Ishikawa (cell line): ENCODE measurements around the gene SGCD.

Experiments
- CEBPB ChIP-seq: IDR thresholded peaks from 2 replicates; pipeline ENCODE4 v1.6.1; 2012
- CREB1 ChIP-seq: IDR thresholded peaks from 2 replicates; pipeline ENCODE4 v1.6.1; 2012; ENCODE audit warnings: low read depth
- EGR1 ChIP-seq: IDR thresholded peaks from 2 replicates; pipeline ENCODE4 v1.6.1; 2012
- EP300 ChIP-seq: IDR thresholded peaks from 2 replicates; pipeline ENCODE4 v1.6.1; 2012; ENCODE audit warnings: borderline replicate concordance
- FOXM1 ChIP-seq: IDR thresholded peaks from 2 replicates; pipeline ENCODE4 v1.6.1; 2012; ENCODE audit warnings: low read depth, borderline replicate concordance
- NFIC ChIP-seq: IDR thresholded peaks from 2 replicates; pipeline ENCODE4 v1.6.1; 2012
- RAD21 ChIP-seq: IDR thresholded peaks from 2 replicates; pipeline ENCODE4 v1.6.1; 2012; ENCODE audit warnings: low read depth
- TAF1 ChIP-seq: IDR thresholded peaks from 2 replicates; pipeline ENCODE4 v1.6.1; 2012; ENCODE audit warnings: low read depth, mild to moderate bottlenecking
- TCF12 ChIP-seq: IDR thresholded peaks from 2 replicates; pipeline ENCODE4 v1.6.1; 2012; ENCODE audit warnings: low read depth
- TEAD4 ChIP-seq: IDR thresholded peaks from 2 replicates; pipeline ENCODE4 v1.6.1; 2012
- YY1 ChIP-seq: IDR thresholded peaks from 2 replicates; pipeline ENCODE4 v1.6.1; 2012; ENCODE audit warnings: low read depth
- ZBTB7A ChIP-seq: IDR thresholded peaks from 2 replicates; pipeline ENCODE4 v1.6.1; 2012; ENCODE audit warnings: low read depth
- TF ChIP-seq, protein P1 (sequence below): IDR thresholded peaks from 2 replicates; pipeline ENCODE4 v1.6.1; 2012
- TF ChIP-seq, protein P2 (sequence below): IDR thresholded peaks from 2 replicates; pipeline ENCODE4 v1.6.1; 2012
- TF ChIP-seq, protein P3 (sequence below): IDR thresholded peaks from 2 replicates; pipeline ENCODE4 v1.6.1; 2012; ENCODE audit warnings: low read depth, mild to moderate bottlenecking

Gene SGCD

DNA sequence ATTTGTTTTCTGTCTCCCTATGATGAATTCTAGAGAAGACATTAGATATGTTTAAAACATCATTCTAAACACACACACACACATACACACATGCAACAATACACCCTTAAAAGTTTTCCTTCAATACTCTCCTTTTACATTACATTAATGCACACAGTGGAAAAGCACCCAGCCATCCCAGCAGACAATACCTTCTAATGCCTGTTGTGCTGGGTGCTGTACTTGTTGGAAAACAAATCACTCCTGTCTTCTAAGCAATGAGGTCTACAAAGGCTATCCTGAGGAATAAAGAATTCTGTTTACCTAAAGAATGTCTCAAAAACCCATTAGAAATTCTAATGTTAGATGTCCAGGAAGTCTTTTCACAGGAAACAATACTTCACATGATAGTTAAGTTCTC lies 264.0 kb downstream of the SGCD start:
- TF ChIP-seq RAD21 (no peak), CEBPB (no peak), EP300 (no peak), FOXM1 (no peak), ZBTB7A (no peak), CREB1 (no peak), TEAD4 (no peak), TAF1 (no peak), NFIC (no peak)
- TF ChIP-seq, protein P1, sequence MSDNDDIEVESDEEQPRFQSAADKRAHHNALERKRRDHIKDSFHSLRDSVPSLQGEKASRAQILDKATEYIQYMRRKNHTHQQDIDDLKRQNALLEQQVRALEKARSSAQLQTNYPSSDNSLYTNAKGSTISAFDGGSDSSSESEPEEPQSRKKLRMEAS = no peak
- TF ChIP-seq, protein P2, sequence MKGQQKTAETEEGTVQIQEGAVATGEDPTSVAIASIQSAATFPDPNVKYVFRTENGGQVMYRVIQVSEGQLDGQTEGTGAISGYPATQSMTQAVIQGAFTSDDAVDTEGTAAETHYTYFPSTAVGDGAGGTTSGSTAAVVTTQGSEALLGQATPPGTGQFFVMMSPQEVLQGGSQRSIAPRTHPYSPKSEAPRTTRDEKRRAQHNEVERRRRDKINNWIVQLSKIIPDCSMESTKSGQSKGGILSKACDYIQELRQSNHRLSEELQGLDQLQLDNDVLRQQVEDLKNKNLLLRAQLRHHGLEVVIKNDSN = no peak
- TF ChIP-seq, protein P3, sequence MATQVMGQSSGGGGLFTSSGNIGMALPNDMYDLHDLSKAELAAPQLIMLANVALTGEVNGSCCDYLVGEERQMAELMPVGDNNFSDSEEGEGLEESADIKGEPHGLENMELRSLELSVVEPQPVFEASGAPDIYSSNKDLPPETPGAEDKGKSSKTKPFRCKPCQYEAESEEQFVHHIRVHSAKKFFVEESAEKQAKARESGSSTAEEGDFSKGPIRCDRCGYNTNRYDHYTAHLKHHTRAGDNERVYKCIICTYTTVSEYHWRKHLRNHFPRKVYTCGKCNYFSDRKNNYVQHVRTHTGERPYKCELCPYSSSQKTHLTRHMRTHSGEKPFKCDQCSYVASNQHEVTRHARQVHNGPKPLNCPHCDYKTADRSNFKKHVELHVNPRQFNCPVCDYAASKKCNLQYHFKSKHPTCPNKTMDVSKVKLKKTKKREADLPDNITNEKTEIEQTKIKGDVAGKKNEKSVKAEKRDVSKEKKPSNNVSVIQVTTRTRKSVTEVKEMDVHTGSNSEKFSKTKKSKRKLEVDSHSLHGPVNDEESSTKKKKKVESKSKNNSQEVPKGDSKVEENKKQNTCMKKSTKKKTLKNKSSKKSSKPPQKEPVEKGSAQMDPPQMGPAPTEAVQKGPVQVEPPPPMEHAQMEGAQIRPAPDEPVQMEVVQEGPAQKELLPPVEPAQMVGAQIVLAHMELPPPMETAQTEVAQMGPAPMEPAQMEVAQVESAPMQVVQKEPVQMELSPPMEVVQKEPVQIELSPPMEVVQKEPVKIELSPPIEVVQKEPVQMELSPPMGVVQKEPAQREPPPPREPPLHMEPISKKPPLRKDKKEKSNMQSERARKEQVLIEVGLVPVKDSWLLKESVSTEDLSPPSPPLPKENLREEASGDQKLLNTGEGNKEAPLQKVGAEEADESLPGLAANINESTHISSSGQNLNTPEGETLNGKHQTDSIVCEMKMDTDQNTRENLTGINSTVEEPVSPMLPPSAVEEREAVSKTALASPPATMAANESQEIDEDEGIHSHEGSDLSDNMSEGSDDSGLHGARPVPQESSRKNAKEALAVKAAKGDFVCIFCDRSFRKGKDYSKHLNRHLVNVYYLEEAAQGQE = no peak

DNA sequence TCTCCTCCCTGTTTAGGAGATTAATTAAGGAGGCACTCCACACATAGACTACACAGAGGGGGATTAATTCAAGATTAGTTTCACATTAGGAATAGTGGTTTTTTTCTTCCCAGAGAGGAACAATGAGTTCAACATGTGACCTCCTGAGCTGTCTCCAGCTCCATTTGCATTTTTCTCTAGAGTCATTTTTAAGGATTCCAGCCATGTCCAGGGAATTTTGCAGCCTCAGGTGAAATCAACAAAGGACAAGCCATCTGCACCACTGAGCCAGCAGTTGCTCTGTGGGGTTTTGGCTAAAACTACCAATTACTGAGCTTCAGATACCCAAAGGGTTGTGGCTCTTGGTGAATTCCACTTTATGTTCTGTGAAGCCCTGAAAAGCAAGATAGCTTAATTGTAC lies 264.7 kb downstream of the SGCD start:
- TF ChIP-seq, protein P2 = no peak
- TF ChIP-seq ZBTB7A (no peak), CREB1 (no peak), YY1 (no peak), EGR1 (no peak), NFIC (no peak), EP300 (no peak), CEBPB (no peak), FOXM1 (no peak), TEAD4 (no peak), TCF12 (no peak)
- TF ChIP-seq, protein P3 = no peak
- TF ChIP-seq, protein P1 = no peak

DNA sequence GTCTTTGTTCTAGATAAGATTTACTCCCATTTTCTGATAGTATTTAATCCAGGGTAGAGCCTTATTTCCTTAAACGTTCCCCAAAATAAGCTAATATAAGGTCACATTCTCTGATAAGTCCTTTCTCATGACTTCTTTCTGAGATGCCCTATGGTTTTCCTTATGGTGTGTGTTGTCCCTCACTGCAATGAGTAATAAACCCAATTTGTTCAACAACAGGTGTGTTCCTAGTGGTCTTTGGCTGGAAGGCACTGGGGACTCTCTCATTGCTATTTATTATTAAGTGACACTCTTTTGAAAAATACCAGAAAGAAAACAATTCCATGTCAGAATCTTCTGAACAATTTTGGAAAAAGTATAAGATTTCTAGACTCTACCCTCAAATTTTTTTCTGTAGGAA lies 266.6 kb downstream of the SGCD start:
- no peak for TF ChIP-seq TAF1
- TF ChIP-seq, protein P2 = no peak
- no peak for TF ChIP-seq YY1
- TF ChIP-seq, protein P3 = no peak
- no peak for TF ChIP-seq ZBTB7A
- no peak for TF ChIP-seq CREB1
- TF ChIP-seq EGR1 = no peak
- TF ChIP-seq FOXM1 = no peak

DNA sequence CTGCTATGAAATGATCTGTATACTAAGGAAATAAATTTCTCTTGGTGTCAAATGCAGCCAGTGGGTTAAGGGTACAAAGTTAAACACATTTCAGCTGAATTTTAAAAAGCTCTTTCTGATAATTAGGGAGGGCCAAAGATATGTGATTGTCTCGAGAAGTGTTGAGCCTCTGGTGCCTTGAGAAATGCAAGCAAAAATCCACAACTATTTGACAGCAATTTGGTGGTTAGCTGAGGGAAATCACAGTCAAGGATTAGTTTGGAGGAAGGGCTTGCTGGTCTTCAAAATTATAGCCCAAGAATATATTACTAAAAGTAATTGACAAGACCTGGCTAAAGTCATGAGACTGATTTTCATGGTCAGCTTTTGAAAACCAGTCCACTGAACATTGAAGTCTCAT lies 267.4 kb downstream of the SGCD start:
- TF ChIP-seq FOXM1 (no peak), NFIC (no peak), CEBPB (no peak)
